Measurements from ENCODE around the gene ITCH.

- TF ChIP-seq POLR2A (IDR thresholded peaks at IDR 0.05; ENCODE audit: low read depth): no peak
- TF ChIP-seq, protein P1, sequence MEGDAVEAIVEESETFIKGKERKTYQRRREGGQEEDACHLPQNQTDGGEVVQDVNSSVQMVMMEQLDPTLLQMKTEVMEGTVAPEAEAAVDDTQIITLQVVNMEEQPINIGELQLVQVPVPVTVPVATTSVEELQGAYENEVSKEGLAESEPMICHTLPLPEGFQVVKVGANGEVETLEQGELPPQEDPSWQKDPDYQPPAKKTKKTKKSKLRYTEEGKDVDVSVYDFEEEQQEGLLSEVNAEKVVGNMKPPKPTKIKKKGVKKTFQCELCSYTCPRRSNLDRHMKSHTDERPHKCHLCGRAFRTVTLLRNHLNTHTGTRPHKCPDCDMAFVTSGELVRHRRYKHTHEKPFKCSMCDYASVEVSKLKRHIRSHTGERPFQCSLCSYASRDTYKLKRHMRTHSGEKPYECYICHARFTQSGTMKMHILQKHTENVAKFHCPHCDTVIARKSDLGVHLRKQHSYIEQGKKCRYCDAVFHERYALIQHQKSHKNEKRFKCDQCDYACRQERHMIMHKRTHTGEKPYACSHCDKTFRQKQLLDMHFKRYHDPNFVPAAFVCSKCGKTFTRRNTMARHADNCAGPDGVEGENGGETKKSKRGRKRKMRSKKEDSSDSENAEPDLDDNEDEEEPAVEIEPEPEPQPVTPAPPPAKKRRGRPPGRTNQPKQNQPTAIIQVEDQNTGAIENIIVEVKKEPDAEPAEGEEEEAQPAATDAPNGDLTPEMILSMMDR (IDR thresholded peaks at IDR 0.05): no peak
These were observed 18.8 kb upstream of the ITCH start for GRCh38 chr20:34344238-34344637.
